Activated T-helper 17 cell treated with anti-CD3 and anti-CD28 coated beads, Interleukin-2, amount 50 U/mL, for 72 hours (primary cell): ENCODE results near the gene TERT. TPM values are rescaled to one million over a fixed set of nuclear protein-coding genes. Genes with fewer than 3 reads are reported as not detected.
"Not testable (repeated sequence)": the region's sequence is repeated elsewhere in the genome, so short reads cannot be mapped to it uniquely, and the experiment has no call there.

ENCODE experiments used
- ATAC-seq: fragments of 150-1000 bp; cut with Tn5 transposase; replicated peaks from 2 replicates; pipeline ENCODE4 v1.10.0; 2021; ENCODE audit warnings: mild to moderate bottlenecking, moderate library complexity
- H3K27ac Mint-ChIP-seq: one replicate; pipeline ENCODE4 v1.8.0; 2022; ENCODE audit warnings: mixed read lengths
- H3K27me3 Mint-ChIP-seq: one replicate; pipeline ENCODE4 v1.8.0; 2022; ENCODE audit warnings: mixed read lengths
- H3K36me3 Mint-ChIP-seq: one replicate; pipeline ENCODE4 v1.8.0; 2022; ENCODE audit warnings: low read depth, mild to moderate bottlenecking, mixed read lengths
- H3K4me1 Mint-ChIP-seq: one replicate; pipeline ENCODE4 v1.8.0; 2022; ENCODE audit warnings: mixed read lengths
- H3K4me3 Mint-ChIP-seq: one replicate; pipeline ENCODE4 v1.8.0; 2022; ENCODE audit warnings: mild to moderate bottlenecking, mixed read lengths
- H3K9me3 Mint-ChIP-seq: one replicate; pipeline ENCODE4 v1.8.0; 2022; ENCODE audit warnings: mixed read lengths
- total RNA-seq, 2 donors: library from RNA; stranded (reverse); gene quantifications; one replicate each; pipeline ENCODE4 v1.2.3, GENCODE V29; 2022

Gene TERT
- total RNA-seq, 2 donors from 2014 or later = 4.6 to 9.1 TPM

DNA sequence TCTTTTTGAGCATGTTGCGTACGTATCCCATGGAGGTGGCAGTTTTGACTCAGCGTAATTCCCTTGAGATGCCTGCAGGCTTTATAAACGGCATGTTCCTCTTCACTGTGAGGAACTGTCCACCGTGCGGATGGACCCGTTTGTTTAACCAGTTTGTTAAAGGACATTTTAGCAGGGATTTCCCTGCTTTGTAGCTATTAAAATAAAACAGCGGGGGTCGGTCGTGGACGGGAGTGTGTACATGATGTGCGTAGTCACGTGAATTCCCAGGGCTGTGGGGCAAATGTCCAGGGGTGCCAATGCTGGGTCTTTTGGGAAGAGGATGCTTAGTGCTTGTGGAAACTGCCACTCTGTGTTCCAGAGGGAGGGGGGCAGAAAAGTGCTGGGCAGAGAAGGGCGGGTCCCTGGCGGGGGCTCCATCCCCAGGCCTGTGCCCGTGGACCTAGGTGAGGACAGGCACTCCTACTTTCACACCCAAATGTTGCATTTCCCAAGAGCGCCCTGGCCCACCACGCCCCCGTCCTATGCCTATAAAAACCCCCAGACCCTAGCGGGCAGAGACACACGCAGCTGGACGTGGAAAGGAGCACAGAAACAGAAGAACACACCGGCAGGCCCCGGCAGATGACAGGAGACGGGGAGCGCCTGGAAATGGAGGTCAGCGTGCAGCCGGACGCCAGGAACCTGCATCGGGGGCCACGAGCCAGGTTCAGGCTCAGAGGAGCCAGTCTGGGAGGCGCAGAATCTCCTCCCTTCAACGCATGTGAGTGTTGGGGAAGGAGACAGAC is 4.0 kb upstream of the TERT start:
- Mint-ChIP-seq H3K27ac (no peak overlapping the region), H3K27me3 (no peaks in the 10 kb centered on the region), H3K9me3 (no peaks in the 10 kb centered on the region), H3K4me1 (no peaks in the 10 kb centered on the region), H3K4me3 (no peak overlapping the region), H3K36me3 (no peaks in the 10 kb centered on the region)
- no peak for ATAC-seq

DNA sequence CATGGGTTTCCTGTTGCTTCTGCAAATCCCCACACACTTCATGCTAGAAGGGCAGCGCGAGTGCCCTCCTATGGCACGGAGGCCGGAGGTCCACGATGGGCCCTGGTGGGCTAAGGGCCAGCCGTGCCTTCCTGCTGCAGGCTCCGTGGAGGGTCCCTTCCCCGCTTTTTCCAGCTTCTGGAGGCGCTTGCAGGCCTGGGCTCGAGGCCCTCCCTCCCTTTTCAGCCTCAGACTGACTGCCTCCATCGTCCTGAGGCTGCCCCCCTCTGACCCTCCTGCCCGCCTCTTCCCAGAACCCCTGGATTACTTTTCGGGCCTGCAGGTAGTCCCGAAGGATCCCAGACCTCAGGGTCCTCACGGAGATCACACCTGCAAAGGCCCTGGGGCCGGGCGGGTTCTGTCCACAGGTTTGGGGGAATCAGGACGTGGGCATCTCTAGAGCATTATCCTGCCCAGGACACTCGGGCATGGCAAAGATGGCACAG is 3.2 kb upstream of the TERT start:
- no peak for ATAC-seq
- Mint-ChIP-seq H3K36me3 (no peaks in the 10 kb centered on the region), H3K9me3 (no peaks in the 10 kb centered on the region)

DNA sequence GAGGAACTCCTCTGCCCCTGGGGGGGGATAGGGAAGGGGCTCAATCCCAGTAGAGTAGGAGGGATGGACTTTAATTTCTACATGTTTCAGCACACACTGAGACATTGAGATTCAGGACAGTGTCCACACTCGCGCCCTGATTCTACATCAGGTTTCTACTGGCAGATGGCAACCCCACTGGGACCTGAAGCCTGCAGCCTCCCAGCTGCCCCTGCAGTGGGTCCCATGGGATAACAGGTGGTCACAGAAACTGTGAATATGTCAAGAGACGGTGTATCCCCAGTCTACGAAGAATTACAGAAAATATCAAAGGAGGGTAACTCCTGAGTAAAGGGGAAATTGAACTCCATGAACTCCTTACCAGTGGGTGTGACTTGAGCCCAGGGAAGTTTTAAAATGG is 2.4 kb upstream of the TERT start:
- Mint-ChIP-seq H3K36me3 (no peaks in the 10 kb centered on the region), H3K27ac (no peak overlapping the region), H3K27me3 (no peaks in the 10 kb centered on the region), H3K4me3 (no peak overlapping the region), H3K9me3 (no peaks in the 10 kb centered on the region), H3K4me1 (no peaks in the 10 kb centered on the region)
- ATAC-seq = no peak

More for the DNA sequence above, 3.2 kb upstream of the TERT start:
- Mint-ChIP-seq H3K27me3 (no peaks in the 10 kb centered on the region), H3K4me3 (no peak overlapping the region), H3K4me1 (no peaks in the 10 kb centered on the region), H3K27ac (no peak overlapping the region)

DNA sequence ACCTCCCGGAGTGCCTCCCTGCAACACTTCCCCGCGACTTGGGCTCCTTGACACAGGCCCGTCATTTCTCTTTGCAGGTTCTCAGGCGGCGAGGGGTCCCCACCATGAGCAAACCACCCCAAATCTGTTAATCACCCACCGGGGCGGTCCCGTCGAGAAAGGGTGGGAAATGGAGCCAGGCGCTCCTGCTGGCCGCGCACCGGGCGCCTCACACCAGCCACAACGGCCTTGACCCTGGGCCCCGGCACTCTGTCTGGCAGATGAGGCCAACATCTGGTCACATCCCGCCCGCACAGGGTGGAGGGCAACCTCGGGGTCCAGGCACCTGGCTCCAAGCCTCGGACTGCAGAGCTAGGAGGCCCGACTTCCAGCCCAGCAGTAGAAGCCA is 776 bp upstream of the TERT start:
- no peak overlapping the region for H3K27ac Mint-ChIP-seq
- H3K27me3 Mint-ChIP-seq = no peaks in the 10 kb centered on the region
- no peaks in the 10 kb centered on the region for H3K36me3 Mint-ChIP-seq
- H3K4me1 Mint-ChIP-seq = no peaks in the 10 kb centered on the region
- no peak overlapping the region for H3K4me3 Mint-ChIP-seq
- no peaks in the 10 kb centered on the region for H3K9me3 Mint-ChIP-seq
- no peak for ATAC-seq

DNA sequence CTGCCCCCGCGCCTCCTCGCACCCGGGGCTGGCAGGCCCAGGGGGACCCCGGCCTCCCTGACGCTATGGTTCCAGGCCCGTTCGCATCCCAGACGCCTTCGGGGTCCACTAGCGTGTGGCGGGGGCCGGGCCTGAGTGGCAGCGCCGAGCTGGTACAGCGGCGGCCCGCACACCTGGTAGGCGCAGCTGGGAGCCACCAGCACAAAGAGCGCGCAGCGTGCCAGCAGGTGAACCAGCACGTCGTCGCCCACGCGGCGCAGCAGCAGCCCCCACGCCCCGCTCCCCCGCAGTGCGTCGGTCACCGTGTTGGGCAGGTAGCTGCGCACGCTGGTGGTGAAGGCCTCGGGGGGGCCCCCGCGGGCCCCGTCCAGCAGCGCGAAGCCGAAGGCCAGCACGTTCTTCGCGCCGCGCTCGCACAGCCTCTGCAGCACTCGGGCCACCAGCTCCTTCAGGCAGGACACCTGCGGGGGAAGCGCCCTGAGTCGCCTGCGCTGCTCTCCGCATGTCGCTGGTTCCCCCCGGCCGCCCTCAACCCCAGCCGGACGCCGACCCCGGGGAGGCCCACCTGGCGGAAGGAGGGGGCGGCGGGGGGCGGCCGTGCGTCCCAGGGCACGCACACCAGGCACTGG is 548 bp downstream of the TERT start:
- H3K36me3 Mint-ChIP-seq = no peaks in the 10 kb centered on the region
- no peaks in the 10 kb centered on the region for H3K9me3 Mint-ChIP-seq
- peak; percentile 48 for ATAC-seq
- no peaks in the 10 kb centered on the region for H3K4me1 Mint-ChIP-seq
- H3K27ac Mint-ChIP-seq = no peak overlapping the region
- H3K4me3 Mint-ChIP-seq = no peak overlapping the region
- H3K27me3 Mint-ChIP-seq = no peaks in the 10 kb centered on the region

DNA sequence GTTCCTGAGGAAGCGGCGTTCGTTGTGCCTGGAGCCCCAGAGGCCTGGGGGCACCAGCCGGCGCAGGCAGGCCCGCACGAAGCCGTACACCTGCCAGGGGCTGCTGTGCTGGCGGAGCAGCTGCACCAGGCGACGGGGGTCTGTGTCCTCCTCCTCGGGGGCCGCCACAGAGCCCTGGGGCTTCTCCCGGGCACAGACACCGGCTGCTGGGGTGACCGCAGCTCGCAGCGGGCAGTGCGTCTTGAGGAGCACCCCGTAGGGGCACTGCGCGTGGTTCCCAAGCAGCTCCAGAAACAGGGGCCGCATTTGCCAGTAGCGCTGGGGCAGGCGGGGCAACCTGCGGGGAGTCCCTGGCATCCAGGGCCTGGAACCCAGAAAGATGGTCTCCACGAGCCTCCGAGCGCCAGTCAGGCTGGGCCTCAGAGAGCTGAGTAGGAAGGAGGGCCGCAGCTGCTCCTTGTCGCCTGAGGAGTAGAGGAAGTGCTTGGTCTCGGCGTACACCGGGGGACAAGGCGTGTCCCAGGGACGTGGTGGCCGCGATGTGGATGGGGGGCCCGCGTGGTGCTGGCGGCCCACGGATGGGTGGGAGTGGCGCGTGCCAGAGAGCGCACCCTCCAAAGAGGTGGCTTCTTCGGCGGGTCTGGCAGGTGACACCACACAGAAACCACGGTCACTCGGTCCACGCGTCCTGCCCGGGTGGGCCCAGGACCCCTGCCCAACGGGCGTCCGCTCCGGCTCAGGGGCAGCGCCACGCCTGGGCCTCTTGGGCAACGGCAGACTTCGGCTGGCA is 1.3 kb downstream of the TERT start:
- no peaks in the 10 kb centered on the region for H3K27me3 Mint-ChIP-seq
- no peak overlapping the region for H3K27ac Mint-ChIP-seq
- no peaks in the 10 kb centered on the region for H3K36me3 Mint-ChIP-seq
- H3K4me3 Mint-ChIP-seq = peak overlapping the region; percentile 49
- no peaks in the 10 kb centered on the region for H3K9me3 Mint-ChIP-seq
- H3K4me1 Mint-ChIP-seq = no peaks in the 10 kb centered on the region
- ATAC-seq = no peak

DNA sequence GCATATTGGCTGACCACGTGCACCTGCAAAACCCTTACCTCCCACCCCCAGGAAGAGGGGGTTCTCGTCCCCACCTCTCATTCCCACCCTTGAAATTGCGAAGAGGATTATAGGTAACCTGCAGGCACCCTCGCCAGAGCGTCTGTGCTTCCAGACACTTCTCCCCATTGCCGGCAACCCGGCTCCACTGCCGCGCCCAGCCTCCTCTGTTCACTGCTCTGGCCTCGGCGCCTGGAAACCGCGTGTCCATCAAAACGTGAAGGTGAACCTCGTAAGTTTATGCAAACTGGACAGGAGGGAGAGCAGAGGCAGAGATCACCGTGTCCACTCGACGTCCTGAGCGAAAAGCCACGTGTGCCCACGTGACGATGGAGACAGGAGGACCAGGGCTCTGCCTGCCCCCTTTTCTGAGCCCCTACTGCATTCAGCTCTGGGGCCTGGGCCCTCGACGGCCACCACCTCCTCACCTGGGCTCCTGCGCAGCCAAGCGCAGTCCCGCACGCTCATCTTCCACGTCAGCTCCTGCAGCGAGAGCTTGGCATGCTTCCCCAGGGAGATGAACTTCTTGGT is 1.9 kb downstream of the TERT start:
- H3K4me1 Mint-ChIP-seq = no peaks in the 10 kb centered on the region
- H3K4me3 Mint-ChIP-seq = no peak overlapping the region
- no peak for ATAC-seq
- H3K36me3 Mint-ChIP-seq = no peaks in the 10 kb centered on the region
- no peak overlapping the region for H3K27ac Mint-ChIP-seq
- H3K9me3 Mint-ChIP-seq = no peaks in the 10 kb centered on the region
- H3K27me3 Mint-ChIP-seq = no peaks in the 10 kb centered on the region

DNA sequence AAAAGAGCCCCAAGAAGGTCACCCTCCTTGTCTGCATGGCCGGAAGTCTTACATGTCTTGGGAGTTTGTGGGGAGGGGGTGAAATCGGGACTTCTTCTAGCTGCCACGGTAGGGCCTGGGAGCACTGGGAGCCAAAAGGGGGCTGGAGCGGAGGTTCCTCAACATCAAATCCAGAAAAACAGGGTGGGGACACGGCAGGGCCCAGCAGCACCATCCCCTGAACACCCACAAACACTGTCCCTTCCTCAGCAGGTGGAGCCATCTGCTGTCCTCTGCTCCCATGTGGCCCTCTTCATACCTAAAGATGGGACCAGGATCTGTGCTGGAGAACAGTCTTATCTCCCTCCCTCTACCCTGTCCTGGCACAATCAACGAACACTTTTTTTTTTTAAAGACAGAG is 2.7 kb downstream of the TERT start:
- H3K27me3 Mint-ChIP-seq = no peaks in the 10 kb centered on the region
- H3K27ac Mint-ChIP-seq = no peak overlapping the region
- no peaks in the 10 kb centered on the region for H3K36me3 Mint-ChIP-seq
- no peak for ATAC-seq
- H3K4me3 Mint-ChIP-seq = no peak overlapping the region
- H3K4me1 Mint-ChIP-seq = no peaks in the 10 kb centered on the region
- no peaks in the 10 kb centered on the region for H3K9me3 Mint-ChIP-seq

DNA sequence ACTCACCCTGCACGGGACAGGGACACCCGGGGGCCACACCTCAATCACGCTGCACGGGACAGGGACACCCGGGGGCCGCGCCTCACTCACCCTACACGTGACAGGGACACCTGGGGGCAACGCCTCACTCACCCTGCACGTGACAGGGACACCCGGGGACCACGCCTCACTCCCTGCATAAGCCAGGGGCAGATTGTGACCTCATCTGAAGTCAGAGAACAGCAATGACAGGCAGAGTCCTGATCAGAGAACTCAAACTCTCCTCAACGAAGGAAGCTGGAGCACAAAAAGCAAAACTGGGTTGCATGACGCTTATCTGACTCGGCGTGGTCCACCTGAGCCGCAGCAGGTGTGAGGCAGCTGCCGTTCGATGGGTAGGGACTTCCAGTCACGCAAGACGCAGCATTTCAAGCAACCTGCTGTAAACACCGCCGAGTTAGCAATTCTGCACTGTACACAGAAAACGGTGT is 3.2 kb downstream of the TERT start:
- no peaks in the 10 kb centered on the region for H3K36me3 Mint-ChIP-seq
- ATAC-seq = no peak

DNA sequence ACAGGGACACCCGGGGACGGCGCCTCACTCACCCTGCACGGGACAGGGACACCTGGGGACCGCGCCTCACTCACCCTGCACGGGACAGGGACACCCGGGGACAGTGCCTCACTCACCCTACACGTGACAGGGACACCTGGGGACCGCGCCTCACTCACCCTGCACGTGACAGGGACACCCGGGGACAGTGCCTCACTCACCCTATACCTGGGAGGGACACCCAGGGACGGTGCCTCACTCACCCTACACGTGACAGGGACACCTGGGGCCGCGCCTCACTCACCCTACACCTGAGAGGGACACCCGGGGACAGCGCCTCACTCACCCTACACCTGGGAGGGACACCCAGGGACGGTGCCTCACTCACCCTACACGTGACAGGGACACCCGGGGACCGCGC is 3.9 kb downstream of the TERT start:
- not testable (repeated sequence) for H3K4me1 Mint-ChIP-seq, H3K36me3 Mint-ChIP-seq, H3K27me3 Mint-ChIP-seq, ATAC-seq, H3K4me3 Mint-ChIP-seq, H3K27ac Mint-ChIP-seq, H3K9me3 Mint-ChIP-seq

More for the DNA sequence above, 3.2 kb downstream of the TERT start:
- H3K27ac Mint-ChIP-seq = no peak overlapping the region
- H3K9me3 Mint-ChIP-seq = no peaks in the 10 kb centered on the region
- no peaks in the 10 kb centered on the region for H3K4me1 Mint-ChIP-seq
- no peaks in the 10 kb centered on the region for H3K27me3 Mint-ChIP-seq
- no peak overlapping the region for H3K4me3 Mint-ChIP-seq

DNA sequence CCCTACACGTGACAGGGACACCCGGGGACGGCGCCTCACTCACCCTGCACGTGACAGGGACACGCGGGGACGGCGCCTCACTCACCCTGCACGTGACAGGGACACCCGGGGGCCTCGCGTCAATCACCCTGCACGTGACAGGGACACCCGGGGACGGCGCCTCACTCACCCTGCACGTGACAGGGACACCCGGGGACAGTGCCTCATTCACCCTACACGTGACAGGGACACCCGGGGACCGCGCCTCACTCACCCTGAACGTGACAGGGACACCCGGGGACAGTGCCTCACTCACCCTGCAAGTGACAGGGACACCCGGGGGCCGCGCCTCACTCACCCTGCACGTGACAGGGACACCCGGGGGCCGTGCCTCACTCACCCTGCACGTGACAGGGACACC is 5.3 kb downstream of the TERT start:
- not testable (repeated sequence) for H3K27ac Mint-ChIP-seq, H3K36me3 Mint-ChIP-seq, H3K4me3 Mint-ChIP-seq, H3K9me3 Mint-ChIP-seq, H3K4me1 Mint-ChIP-seq, ATAC-seq, H3K27me3 Mint-ChIP-seq

DNA sequence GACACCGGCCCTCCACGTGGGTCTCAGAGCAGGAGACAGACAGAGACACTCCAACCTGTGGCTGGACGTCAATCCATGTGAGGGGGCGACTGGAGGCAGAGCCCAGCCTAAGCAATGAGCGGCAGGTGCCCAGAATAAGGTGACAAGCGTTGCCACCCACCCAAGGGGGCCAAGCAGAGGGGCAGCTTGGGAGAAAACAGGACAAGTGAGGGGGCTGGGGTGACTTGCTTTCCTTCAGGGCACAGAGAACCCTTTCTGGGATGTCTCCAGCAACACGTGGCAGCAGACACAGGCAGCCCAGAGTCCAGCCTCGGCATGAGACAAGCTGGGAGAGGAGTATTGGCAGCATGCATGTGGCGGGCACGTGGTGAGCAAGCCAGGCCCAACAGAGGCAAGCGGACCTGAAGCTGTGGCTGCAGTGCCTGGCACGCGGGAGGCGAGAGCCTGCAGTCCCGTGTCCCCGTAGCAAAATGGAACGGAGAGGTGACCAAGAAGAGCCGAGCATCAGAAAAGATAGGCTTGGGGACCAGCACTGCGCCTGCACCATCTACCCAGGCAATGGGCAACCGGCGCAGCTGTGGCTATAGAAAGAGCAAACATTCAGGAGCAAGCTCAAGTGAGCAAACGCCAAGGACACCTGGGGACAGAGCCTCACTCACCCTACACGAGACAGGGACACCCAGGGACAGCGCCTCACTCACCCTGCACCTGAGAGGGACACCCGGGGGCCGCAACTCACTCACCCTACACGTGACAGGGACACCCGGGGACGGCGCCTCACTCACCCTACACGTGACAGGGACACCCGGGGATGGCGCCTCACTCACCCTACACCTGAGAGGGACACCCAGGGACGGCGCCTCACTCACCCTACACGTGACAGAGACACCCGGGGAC is 6.2 kb downstream of the TERT start:
- Mint-ChIP-seq H3K36me3 (no peaks in the 10 kb centered on the region), H3K9me3 (no peaks in the 10 kb centered on the region), H3K27me3 (no peaks in the 10 kb centered on the region), H3K4me3 (no peak overlapping the region), H3K4me1 (no peaks in the 10 kb centered on the region), H3K27ac (no peak overlapping the region)
- ATAC-seq = no peak

DNA sequence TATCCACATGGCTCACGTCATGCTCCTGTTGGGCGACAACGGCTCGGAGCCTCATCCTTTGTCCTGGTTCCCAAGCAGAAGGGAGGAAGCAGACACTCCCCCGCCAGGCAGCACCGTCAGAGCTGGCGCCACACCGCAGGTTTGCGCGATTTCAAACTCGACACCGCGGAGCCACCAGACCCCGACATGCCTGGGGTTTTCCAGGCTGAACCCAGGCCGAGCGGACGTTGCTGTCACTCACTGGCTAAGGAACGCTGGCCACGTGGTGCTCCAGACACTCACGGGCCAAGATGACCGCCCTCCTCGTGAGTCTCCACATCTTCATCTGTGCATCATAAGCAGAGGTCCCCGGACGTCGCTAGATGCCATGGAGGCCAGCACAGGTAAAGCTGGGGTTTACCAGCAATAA is 9.0 kb downstream of the TERT start:
- H3K27me3 Mint-ChIP-seq = no peaks in the 10 kb centered on the region
- H3K4me3 Mint-ChIP-seq = no peak overlapping the region
- H3K4me1 Mint-ChIP-seq = no peaks in the 10 kb centered on the region
- H3K27ac Mint-ChIP-seq = no peak overlapping the region
- no peaks in the 10 kb centered on the region for H3K36me3 Mint-ChIP-seq
- ATAC-seq = no peak
- no peaks in the 10 kb centered on the region for H3K9me3 Mint-ChIP-seq

DNA sequence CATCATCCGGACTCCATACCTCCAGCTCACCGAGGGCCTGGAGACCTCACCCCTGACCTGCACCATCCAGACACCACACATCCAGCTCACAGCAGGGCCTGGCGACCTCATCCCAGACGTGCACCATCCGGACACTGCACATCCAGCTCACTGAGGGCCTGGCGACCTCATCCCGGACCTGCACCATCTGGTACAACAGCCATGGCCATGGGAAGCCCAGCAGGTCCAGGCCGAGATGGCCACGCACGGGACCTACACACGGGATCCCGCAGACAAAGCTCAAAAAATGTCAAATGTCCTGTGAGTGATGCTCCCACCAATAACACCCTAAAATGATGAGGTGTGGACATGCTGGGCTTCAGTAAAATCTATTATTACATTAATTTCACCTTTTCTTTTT is 9.7 kb downstream of the TERT start:
- no peaks in the 10 kb centered on the region for H3K36me3 Mint-ChIP-seq
- no peak for ATAC-seq
- no peak overlapping the region for H3K4me3 Mint-ChIP-seq
- no peaks in the 10 kb centered on the region for H3K4me1 Mint-ChIP-seq
- H3K9me3 Mint-ChIP-seq = no peaks in the 10 kb centered on the region
- no peaks in the 10 kb centered on the region for H3K27me3 Mint-ChIP-seq
- no peak overlapping the region for H3K27ac Mint-ChIP-seq
